ENCODE data around the gene INTS15. TPM values are rescaled to one million over a fixed set of nuclear protein-coding genes. Genes with fewer than 3 reads are reported as not detected.

Gene INTS15
- total RNA-seq, 1 experiment from 2014 or later, result 35.0 TPM

DNA sequence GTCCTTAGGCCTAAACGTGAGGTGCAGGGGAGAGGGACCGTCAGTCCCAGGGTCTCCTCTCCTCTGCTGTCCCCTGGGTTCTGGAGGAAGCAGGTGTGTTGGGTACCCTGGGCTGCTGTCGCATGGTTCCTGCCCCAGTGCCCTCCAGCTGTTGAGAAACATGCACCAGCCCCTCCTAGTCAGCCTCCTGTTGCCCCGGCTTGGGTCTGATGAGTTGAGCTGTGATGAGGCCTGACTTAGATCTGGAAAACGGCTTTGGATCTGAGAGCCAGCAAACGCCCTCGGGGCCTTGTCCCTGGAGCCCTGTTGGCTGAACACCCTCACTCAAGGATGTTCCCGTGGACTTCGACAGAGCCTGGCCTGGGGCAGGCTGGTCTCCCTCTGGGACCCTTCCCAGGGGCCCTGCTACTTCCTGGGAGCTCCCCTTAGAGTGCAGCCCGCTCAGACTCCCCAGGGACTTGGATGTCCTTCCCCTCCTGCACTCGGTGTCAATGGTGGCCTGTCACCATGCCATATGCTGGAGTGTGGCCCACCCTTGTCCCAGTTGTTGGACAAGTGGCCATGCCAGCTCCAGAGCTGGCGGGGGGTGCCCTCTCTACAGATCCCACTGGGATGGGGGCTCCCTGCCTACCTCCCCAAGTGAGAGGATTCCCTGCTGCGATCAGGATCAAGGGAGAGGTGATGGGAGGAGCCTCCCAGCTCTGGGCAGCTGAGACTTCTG is 59.6 kb downstream of the INTS15 start:
- no TSS peak for BruUV-seq (replicated peaks)
- CTCF ChIA-PET, result no interaction called here
- no peaks in the 10 kb centered on the region for H3K27me3 Mint-ChIP-seq (ENCODE audit: unreplicated experiment)
- intact Hi-C loops (cut with micrococcal nuclease; ENCODE audit: unreplicated experiment), result no loop called here
- H3K4me1 Mint-ChIP-seq (ENCODE audit: low read depth, unreplicated experiment), result no peaks in the 10 kb centered on the region
- no peak for DNase-seq
- H3K27ac Mint-ChIP-seq (ENCODE audit: unreplicated experiment), result no peak overlapping the region
- H3K36me3 Mint-ChIP-seq (ENCODE audit: insufficient read depth, unreplicated experiment), result peaks cover 96% of the 10 kb centered on the region
- no peak overlapping the region for H3K4me3 Mint-ChIP-seq (ENCODE audit: low read depth, unreplicated experiment)
- TF ChIP-seq, protein P1, sequence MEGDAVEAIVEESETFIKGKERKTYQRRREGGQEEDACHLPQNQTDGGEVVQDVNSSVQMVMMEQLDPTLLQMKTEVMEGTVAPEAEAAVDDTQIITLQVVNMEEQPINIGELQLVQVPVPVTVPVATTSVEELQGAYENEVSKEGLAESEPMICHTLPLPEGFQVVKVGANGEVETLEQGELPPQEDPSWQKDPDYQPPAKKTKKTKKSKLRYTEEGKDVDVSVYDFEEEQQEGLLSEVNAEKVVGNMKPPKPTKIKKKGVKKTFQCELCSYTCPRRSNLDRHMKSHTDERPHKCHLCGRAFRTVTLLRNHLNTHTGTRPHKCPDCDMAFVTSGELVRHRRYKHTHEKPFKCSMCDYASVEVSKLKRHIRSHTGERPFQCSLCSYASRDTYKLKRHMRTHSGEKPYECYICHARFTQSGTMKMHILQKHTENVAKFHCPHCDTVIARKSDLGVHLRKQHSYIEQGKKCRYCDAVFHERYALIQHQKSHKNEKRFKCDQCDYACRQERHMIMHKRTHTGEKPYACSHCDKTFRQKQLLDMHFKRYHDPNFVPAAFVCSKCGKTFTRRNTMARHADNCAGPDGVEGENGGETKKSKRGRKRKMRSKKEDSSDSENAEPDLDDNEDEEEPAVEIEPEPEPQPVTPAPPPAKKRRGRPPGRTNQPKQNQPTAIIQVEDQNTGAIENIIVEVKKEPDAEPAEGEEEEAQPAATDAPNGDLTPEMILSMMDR (IDR thresholded peaks at IDR 0.05; ENCODE audit: unreplicated experiment), result no peak
- peaks cover 6% of the 10 kb centered on the region for H3K9me3 Mint-ChIP-seq (ENCODE audit: low read depth, unreplicated experiment)

DNA sequence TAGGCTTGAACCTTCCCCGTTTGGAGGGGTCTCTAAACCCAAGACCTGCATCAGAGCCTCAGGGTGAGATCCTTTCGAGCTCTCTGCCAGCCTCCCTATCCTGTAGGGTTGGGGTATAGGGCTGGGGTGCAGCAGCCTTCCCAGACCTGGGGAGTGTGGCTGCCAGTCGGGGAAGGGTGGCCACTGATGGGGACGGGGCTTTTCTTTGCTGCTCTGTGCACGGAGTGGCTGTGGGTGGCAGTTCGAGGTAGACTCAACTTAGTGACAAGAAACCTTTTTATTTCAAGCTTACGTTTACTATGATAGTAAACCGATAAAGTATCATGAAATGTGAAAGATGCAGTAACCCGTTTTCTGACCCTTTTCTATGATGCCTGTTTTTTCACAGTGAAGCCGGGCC is 60.3 kb downstream of the INTS15 start:
- TF ChIP-seq, protein P1 (IDR thresholded peaks at IDR 0.05; ENCODE audit: unreplicated experiment), result no peak
- no peak overlapping the region for H3K4me3 Mint-ChIP-seq (ENCODE audit: low read depth, unreplicated experiment)
- no TSS peak for BruUV-seq (replicated peaks)
- H3K9me3 Mint-ChIP-seq (ENCODE audit: low read depth, unreplicated experiment), result peaks cover 8% of the 10 kb centered on the region
- intact Hi-C loops (cut with micrococcal nuclease; ENCODE audit: unreplicated experiment), result no loop called here
- DNase-seq, result no peak
- H3K4me1 Mint-ChIP-seq (ENCODE audit: low read depth, unreplicated experiment), result no peaks in the 10 kb centered on the region
- CTCF ChIA-PET, result no interaction called here
- H3K27me3 Mint-ChIP-seq (ENCODE audit: unreplicated experiment), result no peaks in the 10 kb centered on the region
- no peak overlapping the region for H3K27ac Mint-ChIP-seq (ENCODE audit: unreplicated experiment)
- peaks cover 97% of the 10 kb centered on the region for H3K36me3 Mint-ChIP-seq (ENCODE audit: insufficient read depth, unreplicated experiment)

DNA sequence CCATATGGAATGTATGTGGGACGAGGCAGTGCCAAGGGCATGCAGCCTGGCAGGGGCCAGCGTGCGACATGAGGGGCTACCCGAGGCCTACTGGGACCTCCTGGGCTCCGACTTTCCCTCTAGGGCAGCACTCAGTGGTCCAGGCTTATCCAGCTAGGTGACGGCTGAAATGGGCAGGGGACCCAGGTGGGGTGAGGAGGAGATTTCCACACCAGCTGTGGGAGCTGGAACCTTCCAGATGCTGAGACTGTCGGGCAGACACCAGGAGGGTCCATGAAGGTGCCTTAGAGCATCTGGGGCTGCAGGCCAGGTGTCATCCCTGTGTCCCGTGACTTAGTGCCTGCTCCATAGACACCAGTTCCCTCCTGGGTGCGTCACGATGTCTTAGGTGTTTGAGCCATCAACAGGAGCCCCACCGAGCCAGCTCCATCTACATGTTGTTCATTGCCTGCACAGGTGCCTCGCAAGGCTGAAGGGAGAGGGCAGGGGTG is 60.7 kb downstream of the INTS15 start:
- peak overlapping the region; percentile 92 for H3K27ac Mint-ChIP-seq (ENCODE audit: unreplicated experiment)
- TF ChIP-seq, protein P1 (IDR thresholded peaks at IDR 0.05; ENCODE audit: unreplicated experiment), result no peak
- BruUV-seq (replicated peaks), result no TSS peak
- H3K36me3 Mint-ChIP-seq (ENCODE audit: insufficient read depth, unreplicated experiment), result peaks cover 97% of the 10 kb centered on the region
- H3K4me1 Mint-ChIP-seq (ENCODE audit: low read depth, unreplicated experiment), result no peaks in the 10 kb centered on the region
- intact Hi-C loops (cut with micrococcal nuclease; ENCODE audit: unreplicated experiment), result no loop called here
- CTCF ChIA-PET, result no interaction called here
- no peak for DNase-seq
- no peak overlapping the region for H3K4me3 Mint-ChIP-seq (ENCODE audit: low read depth, unreplicated experiment)
- no peaks in the 10 kb centered on the region for H3K27me3 Mint-ChIP-seq (ENCODE audit: unreplicated experiment)
- peaks cover 10% of the 10 kb centered on the region for H3K9me3 Mint-ChIP-seq (ENCODE audit: low read depth, unreplicated experiment)

DNA sequence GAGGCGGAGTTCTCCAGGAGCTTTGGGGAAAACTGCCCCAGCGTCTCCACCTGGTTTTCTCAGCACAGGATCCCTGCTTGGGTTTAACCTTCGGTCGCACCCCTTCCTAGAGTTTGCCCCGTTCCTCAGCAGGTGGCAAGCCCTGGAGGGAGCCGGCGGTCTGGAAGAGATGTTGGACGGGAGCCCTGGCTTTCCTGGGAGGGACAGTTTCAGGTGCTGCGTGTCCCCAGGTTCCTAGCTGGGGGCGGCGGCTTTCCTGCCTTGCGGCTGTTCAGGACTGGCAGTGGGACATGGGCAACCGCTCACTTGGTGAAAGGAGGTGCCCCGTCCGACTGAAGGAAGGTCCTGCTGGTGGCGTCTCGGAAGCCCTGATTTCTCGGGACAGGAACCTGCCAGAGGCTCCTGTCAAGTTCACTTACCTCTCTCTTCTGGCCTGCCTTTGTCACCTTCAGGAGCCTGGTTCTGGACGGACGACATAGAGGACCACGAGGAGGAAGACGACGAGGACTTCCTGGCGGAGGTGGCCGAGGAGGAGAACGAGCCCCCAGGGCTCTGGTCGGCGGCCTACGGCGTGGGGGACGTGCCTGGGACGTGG is 62.1 kb downstream of the INTS15 start:
- Mint-ChIP-seq H3K27ac (ENCODE audit: unreplicated experiment) (peak overlapping the region; percentile 64), H3K27me3 (ENCODE audit: unreplicated experiment) (no peaks in the 10 kb centered on the region), H3K36me3 (ENCODE audit: insufficient read depth, unreplicated experiment) (peaks cover 93% of the 10 kb centered on the region), H3K4me1 (ENCODE audit: low read depth, unreplicated experiment) (no peaks in the 10 kb centered on the region), H3K9me3 (ENCODE audit: low read depth, unreplicated experiment) (peaks cover 10% of the 10 kb centered on the region), H3K4me3 (ENCODE audit: low read depth, unreplicated experiment) (no peak overlapping the region)
- no peak for DNase-seq
- intact Hi-C loops (cut with micrococcal nuclease; ENCODE audit: unreplicated experiment), result no loop called here
- TF ChIP-seq, protein P1 (IDR thresholded peaks at IDR 0.05; ENCODE audit: unreplicated experiment), result no peak
- no TSS peak for BruUV-seq (replicated peaks)
- CTCF ChIA-PET, result no interaction called here

Data from Calu3 (cell line).